ENCODE results near the gene CD8B.

- TF ChIP-seq EP300 (IDR thresholded peaks at IDR 0.05; ENCODE audit: borderline replicate concordance) (no peak), RAD21 (IDR thresholded peaks at IDR 0.05; ENCODE audit: low read depth) (no peak), ZBTB7A (IDR thresholded peaks at IDR 0.05; ENCODE audit: low read depth) (no peak), YY1 (IDR thresholded peaks at IDR 0.05; ENCODE audit: low read depth) (no peak), NFIC (IDR thresholded peaks at IDR 0.05) (no peak), TEAD4 (IDR thresholded peaks at IDR 0.05) (no peak), FOXM1 (IDR thresholded peaks at IDR 0.05; ENCODE audit: borderline replicate concordance, low read depth) (no peak), CEBPB (IDR thresholded peaks at IDR 0.05) (no peak), TAF1 (IDR thresholded peaks at IDR 0.05; ENCODE audit: low read depth) (no peak), CREB1 (IDR thresholded peaks at IDR 0.05; ENCODE audit: low read depth) (no peak)
- TF ChIP-seq, protein P1, sequence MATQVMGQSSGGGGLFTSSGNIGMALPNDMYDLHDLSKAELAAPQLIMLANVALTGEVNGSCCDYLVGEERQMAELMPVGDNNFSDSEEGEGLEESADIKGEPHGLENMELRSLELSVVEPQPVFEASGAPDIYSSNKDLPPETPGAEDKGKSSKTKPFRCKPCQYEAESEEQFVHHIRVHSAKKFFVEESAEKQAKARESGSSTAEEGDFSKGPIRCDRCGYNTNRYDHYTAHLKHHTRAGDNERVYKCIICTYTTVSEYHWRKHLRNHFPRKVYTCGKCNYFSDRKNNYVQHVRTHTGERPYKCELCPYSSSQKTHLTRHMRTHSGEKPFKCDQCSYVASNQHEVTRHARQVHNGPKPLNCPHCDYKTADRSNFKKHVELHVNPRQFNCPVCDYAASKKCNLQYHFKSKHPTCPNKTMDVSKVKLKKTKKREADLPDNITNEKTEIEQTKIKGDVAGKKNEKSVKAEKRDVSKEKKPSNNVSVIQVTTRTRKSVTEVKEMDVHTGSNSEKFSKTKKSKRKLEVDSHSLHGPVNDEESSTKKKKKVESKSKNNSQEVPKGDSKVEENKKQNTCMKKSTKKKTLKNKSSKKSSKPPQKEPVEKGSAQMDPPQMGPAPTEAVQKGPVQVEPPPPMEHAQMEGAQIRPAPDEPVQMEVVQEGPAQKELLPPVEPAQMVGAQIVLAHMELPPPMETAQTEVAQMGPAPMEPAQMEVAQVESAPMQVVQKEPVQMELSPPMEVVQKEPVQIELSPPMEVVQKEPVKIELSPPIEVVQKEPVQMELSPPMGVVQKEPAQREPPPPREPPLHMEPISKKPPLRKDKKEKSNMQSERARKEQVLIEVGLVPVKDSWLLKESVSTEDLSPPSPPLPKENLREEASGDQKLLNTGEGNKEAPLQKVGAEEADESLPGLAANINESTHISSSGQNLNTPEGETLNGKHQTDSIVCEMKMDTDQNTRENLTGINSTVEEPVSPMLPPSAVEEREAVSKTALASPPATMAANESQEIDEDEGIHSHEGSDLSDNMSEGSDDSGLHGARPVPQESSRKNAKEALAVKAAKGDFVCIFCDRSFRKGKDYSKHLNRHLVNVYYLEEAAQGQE (IDR thresholded peaks at IDR 0.05; ENCODE audit: low read depth), result no peak
- TF ChIP-seq, protein P2, sequence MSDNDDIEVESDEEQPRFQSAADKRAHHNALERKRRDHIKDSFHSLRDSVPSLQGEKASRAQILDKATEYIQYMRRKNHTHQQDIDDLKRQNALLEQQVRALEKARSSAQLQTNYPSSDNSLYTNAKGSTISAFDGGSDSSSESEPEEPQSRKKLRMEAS (IDR thresholded peaks at IDR 0.05), result no peak
- TF ChIP-seq, protein P3, sequence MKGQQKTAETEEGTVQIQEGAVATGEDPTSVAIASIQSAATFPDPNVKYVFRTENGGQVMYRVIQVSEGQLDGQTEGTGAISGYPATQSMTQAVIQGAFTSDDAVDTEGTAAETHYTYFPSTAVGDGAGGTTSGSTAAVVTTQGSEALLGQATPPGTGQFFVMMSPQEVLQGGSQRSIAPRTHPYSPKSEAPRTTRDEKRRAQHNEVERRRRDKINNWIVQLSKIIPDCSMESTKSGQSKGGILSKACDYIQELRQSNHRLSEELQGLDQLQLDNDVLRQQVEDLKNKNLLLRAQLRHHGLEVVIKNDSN (IDR thresholded peaks at IDR 0.05), result no peak
These were observed 90.8 kb downstream of the CD8B start for GRCh38 chr2:86770816-86771301.
